Osteoblast (primary cell): ENCODE measurements around the gene GOLGA2. TPM values are rescaled to one million over a fixed set of nuclear protein-coding genes. Genes with fewer than 3 reads are reported as not detected.

ENCODE experiments used
- DNase-seq: peaks from one replicate; pipeline ENCODE4 v3.0.0; 2011; ENCODE audit warnings: low spot score, mixed read lengths; ENCODE audit not compliant: insufficient read length; ENCODE audit errors: missing footprints
- H2AFZ ChIP-seq: 2 replicates; pipeline ENCODE4 v1.6.0; 2011; ENCODE audit warnings: mild to moderate bottlenecking, low read length
- H3K27ac ChIP-seq: 2 replicates; pipeline ENCODE4 v1.5.1; 2011; ENCODE audit warnings: mild to moderate bottlenecking, low read depth, low read length, moderate library complexity
- H3K27me3 ChIP-seq: 2 replicates; pipeline ENCODE4 v1.6.0; 2012; ENCODE audit warnings: mild to moderate bottlenecking, control low read depth, inconsistent platforms, low read length, moderate library complexity; ENCODE audit not compliant: insufficient read depth
- H3K36me3 ChIP-seq: 2 replicates; pipeline ENCODE4 v1.5.1; 2011; ENCODE audit warnings: mild to moderate bottlenecking, low read length, control low read depth, moderate library complexity; ENCODE audit not compliant: insufficient read depth
- H3K4me1 ChIP-seq: 2 replicates; pipeline ENCODE4 v1.5.1; 2011; ENCODE audit warnings: mild to moderate bottlenecking, low read length, control low read depth, moderate library complexity; ENCODE audit not compliant: insufficient read depth
- H3K4me2 ChIP-seq: 2 replicates; pipeline ENCODE4 v1.6.0; 2011; ENCODE audit warnings: mild to moderate bottlenecking, low read length; ENCODE audit not compliant: insufficient read depth
- H3K4me3 ChIP-seq: fragments of 200-600 bp; sonication (generic); 3 replicates; pipeline ENCODE4 v1.5.1; 2012; ENCODE audit warnings: mild to moderate bottlenecking, low read length, inconsistent platforms; ENCODE audit not compliant: insufficient read depth
- H3K79me2 ChIP-seq: 2 replicates; pipeline ENCODE4 v1.6.0; 2012; ENCODE audit warnings: mild to moderate bottlenecking, low read length, control low read depth, inconsistent platforms; ENCODE audit not compliant: insufficient read depth
- H3K9me3 ChIP-seq: 2 replicates; pipeline ENCODE4 v1.5.1; 2011; ENCODE audit warnings: low read depth, low read length, control low read depth
- H4K20me1 ChIP-seq: 2 replicates; pipeline ENCODE4 v1.6.0; 2012; ENCODE audit warnings: mild to moderate bottlenecking, low read length, control low read depth; ENCODE audit not compliant: insufficient read depth
- CTCF ChIP-seq: IDR thresholded peaks from 2 replicates; pipeline ENCODE4 v1.5.1; 2011; ENCODE audit warnings: mild to moderate bottlenecking, low read depth, low read length, moderate library complexity; ENCODE audit errors: extremely low read depth
- total RNA-seq: library from RNA; depleted of rRNA; stranded (reverse); fragments of >200 nt; gene quantifications from 2 replicates; pipeline ENCODE4 v1.2.3, GENCODE V29; 2012

Gene GOLGA2
- total RNA-seq, 1 donor: 121 TPM

GRCh38 chr9:128242124-128242523 is 33.7 kb downstream of the GOLGA2 start:
- Histone ChIP-seq H3K79me2 (no peaks in the 10 kb centered on the region), H3K27me3 (no peaks in the 10 kb centered on the region), H2AFZ (no peak overlapping the region), H4K20me1 (no peaks in the 10 kb centered on the region), H3K9me3 (no peaks in the 10 kb centered on the region), H3K27ac (no peak overlapping the region), H3K4me1 (peaks cover 11% of the 10 kb centered on the region), H3K36me3 (no peaks in the 10 kb centered on the region), H3K4me3 (no peak overlapping the region), H3K4me2 (no peak overlapping the region)
- DNase-seq: peak; percentile 62
- no peak for TF ChIP-seq CTCF

- H3K9me3 ChIP-seq: no peaks in the 10 kb centered on the region
- TF ChIP-seq CTCF: no peak
- no peak overlapping the region for H3K4me3 ChIP-seq
- DNase-seq: no peak
- no peak overlapping the region for H3K27ac ChIP-seq
- no peaks in the 10 kb centered on the region for H3K4me1 ChIP-seq
- H4K20me1 ChIP-seq: no peaks in the 10 kb centered on the region
- H3K79me2 ChIP-seq: no peaks in the 10 kb centered on the region
- peaks cover 6% of the 10 kb centered on the region for H3K27me3 ChIP-seq
- no peak overlapping the region for H2AFZ ChIP-seq
- H3K36me3 ChIP-seq: no peaks in the 10 kb centered on the region
- no peak overlapping the region for H3K4me2 ChIP-seq
Measured at GRCh38 chr9:128233817-128234406, 41.9 kb downstream of the GOLGA2 start.

- H3K9me3 ChIP-seq: no peaks in the 10 kb centered on the region
- H3K79me2 ChIP-seq: no peaks in the 10 kb centered on the region
- H2AFZ ChIP-seq: no peak overlapping the region
- H3K4me1 ChIP-seq: no peaks in the 10 kb centered on the region
- no peak overlapping the region for H3K4me2 ChIP-seq
- no peaks in the 10 kb centered on the region for H4K20me1 ChIP-seq
- H3K4me3 ChIP-seq: no peak overlapping the region
- H3K27ac ChIP-seq: no peak overlapping the region
- peaks cover 6% of the 10 kb centered on the region for H3K27me3 ChIP-seq
- H3K36me3 ChIP-seq: no peaks in the 10 kb centered on the region
- DNase-seq: no peak
- no peak for TF ChIP-seq CTCF
Measured at GRCh38 chr9:128232528-128233428, 43.0 kb downstream of the GOLGA2 start.
